ENCODE results near the gene SLC36A1. TPM values are rescaled to one million over a fixed set of nuclear protein-coding genes. Genes with fewer than 3 reads are reported as not detected.
A peak's percentile ranks its signal among the peaks of the same experiment; 100 is the strongest.
"Not testable (repeated sequence)": the region's sequence is repeated elsewhere in the genome, so short reads cannot be mapped to it uniquely, and the experiment has no call there.

SLC36A1 gene
- polyA plus RNA-seq, 2 donors: 2.2 to 2.4 TPM

DNA sequence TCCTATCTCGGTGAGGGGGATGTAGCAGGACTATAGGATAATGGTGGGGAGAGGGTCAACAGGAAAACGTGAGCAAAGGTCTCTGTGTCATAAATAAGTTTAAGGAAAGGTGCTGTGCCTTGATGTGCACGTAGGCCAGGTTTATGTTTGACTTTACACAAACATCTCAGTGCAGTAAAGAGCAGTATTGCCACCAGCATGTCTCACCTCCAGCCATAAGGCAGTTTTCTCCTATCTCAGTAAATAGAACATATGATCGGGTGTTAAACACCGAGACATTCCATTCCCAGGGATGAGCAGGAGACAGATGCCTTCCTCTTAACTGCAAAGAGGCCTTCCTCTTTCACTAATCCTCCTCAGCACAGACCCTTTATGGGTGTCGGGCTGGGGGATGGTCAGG, 21.1 kb upstream of the SLC36A1 start:
- H3K9me3 ChIP-seq (ENCODE audit: control insufficient read depth in 2 of 2, insufficient read depth in 1 of 2, low read depth in 1 of 2, low read length in 1 of 2); H3K27ac ChIP-seq (ENCODE audit: low read depth in 2 of 2, low read length in 1 of 2); H3K27me3 ChIP-seq (ENCODE audit: control insufficient read depth in 1 of 2, insufficient read depth in 2 of 2, low read length in 2 of 2); H3K4me1 ChIP-seq (ENCODE audit: control insufficient read depth in 2 of 2, insufficient read depth in 2 of 2, low read length in 1 of 2); H3K36me3 ChIP-seq (ENCODE audit: control insufficient read depth in 2 of 2, insufficient read depth in 2 of 2, low read length in 1 of 2); H3K4me3 ChIP-seq (ENCODE audit: low read depth in 1 of 2, low read length in 2 of 2): not testable (repeated sequence)
- WGBS, 2 donors: 53 to 65% methylated on average over 6 of the region's 6 CpGs

GRCh38 chr5:151427258-151427657, 20.1 kb upstream of the SLC36A1 start:
- WGBS, 2 donors: 61 to 69% methylated on average over 2 of the region's 2 CpGs
- Histone ChIP-seq H3K27me3 (ENCODE audit: control insufficient read depth in 1 of 2, insufficient read depth in 2 of 2, low read length in 2 of 2) (no peaks in the 10 kb centered on the region), H3K4me3 (ENCODE audit: low read depth in 1 of 2, low read length in 2 of 2) (no peak overlapping the region), H3K9me3 (ENCODE audit: control insufficient read depth in 2 of 2, insufficient read depth in 1 of 2, low read depth in 1 of 2, low read length in 1 of 2) (no peaks in the 10 kb centered on the region), H3K4me1 (ENCODE audit: control insufficient read depth in 2 of 2, insufficient read depth in 2 of 2, low read length in 1 of 2) (no peaks in the 10 kb centered on the region), H3K36me3 (ENCODE audit: control insufficient read depth in 2 of 2, insufficient read depth in 2 of 2, low read length in 1 of 2) (no peaks in the 10 kb centered on the region), H3K27ac (ENCODE audit: low read depth in 2 of 2, low read length in 1 of 2) (no peak overlapping the region)

DNA sequence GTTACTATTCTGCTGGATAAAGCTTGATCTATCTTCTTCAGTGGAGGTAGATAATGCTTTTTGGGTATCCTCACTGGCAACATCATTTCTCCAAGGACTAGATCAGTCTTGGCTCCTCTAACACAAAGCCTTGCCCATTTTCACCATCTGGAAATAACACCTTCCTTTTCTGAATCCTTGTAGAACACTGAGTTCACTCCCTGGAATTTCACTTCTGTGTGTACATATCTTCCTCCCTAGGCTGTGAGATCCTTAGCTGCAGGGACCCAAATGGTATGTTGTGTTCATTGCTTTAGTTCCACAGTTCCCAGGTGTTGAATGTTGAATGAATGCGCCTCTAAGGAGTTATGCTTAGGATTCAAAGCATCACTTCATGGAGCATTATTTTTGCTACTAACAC, 16.7 kb upstream of the SLC36A1 start:
- no peaks in the 10 kb centered on the region for H3K27me3 ChIP-seq (ENCODE audit: control insufficient read depth in 1 of 2, insufficient read depth in 2 of 2, low read length in 2 of 2)
- WGBS, 2 donors: 94 to 95% methylated on average over 1 of the region's 1 CpG
- no peaks in the 10 kb centered on the region for H3K4me1 ChIP-seq (ENCODE audit: control insufficient read depth in 2 of 2, insufficient read depth in 2 of 2, low read length in 1 of 2)
- no peaks in the 10 kb centered on the region for H3K36me3 ChIP-seq (ENCODE audit: control insufficient read depth in 2 of 2, insufficient read depth in 2 of 2, low read length in 1 of 2)
- H3K27ac ChIP-seq (ENCODE audit: low read depth in 2 of 2, low read length in 1 of 2): no peak overlapping the region
- H3K4me3 ChIP-seq (ENCODE audit: low read depth in 1 of 2, low read length in 2 of 2): no peak overlapping the region
- no peaks in the 10 kb centered on the region for H3K9me3 ChIP-seq (ENCODE audit: control insufficient read depth in 2 of 2, insufficient read depth in 1 of 2, low read depth in 1 of 2, low read length in 1 of 2)

GRCh38 chr5:151431666-151432065, 15.7 kb upstream of the SLC36A1 start:
- Histone ChIP-seq H3K9me3 (ENCODE audit: control insufficient read depth in 2 of 2, insufficient read depth in 1 of 2, low read depth in 1 of 2, low read length in 1 of 2) (no peaks in the 10 kb centered on the region), H3K27ac (ENCODE audit: low read depth in 2 of 2, low read length in 1 of 2) (no peak overlapping the region), H3K4me3 (ENCODE audit: low read depth in 1 of 2, low read length in 2 of 2) (no peak overlapping the region), H3K4me1 (ENCODE audit: control insufficient read depth in 2 of 2, insufficient read depth in 2 of 2, low read length in 1 of 2) (no peaks in the 10 kb centered on the region), H3K36me3 (ENCODE audit: control insufficient read depth in 2 of 2, insufficient read depth in 2 of 2, low read length in 1 of 2) (no peaks in the 10 kb centered on the region), H3K27me3 (ENCODE audit: control insufficient read depth in 1 of 2, insufficient read depth in 2 of 2, low read length in 2 of 2) (no peaks in the 10 kb centered on the region)
- WGBS, 2 donors: 73 to 82% methylated on average over 6 of the region's 6 CpGs

DNA sequence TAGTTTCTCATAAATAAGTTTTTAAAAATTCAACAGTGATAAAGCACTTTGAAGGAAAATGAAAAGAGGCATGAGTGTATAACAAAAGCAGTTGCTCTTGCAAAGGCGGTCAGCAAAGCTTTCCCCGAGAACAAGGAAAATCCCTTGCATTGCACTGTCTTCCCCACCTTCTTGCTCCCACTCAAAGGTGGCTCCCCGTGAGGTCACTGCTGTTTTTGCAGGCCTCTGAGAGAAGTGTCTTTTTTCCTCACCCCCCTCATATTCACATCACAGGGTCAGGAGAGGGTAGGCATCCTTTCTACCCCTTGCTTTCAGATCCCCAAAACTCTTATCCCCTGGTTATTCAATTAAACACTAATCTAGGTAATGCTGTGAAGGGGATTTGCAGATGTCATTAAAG, 15.2 kb upstream of the SLC36A1 start:
- 84 to 91% methylated on average over 3 of the region's 3 CpGs for WGBS, 2 donors

GRCh38 chr5:151434570-151435237, 12.7 kb upstream of the SLC36A1 start:
- no peaks in the 10 kb centered on the region for H3K4me1 ChIP-seq (ENCODE audit: control insufficient read depth in 2 of 2, insufficient read depth in 2 of 2, low read length in 1 of 2)
- no peaks in the 10 kb centered on the region for H3K9me3 ChIP-seq (ENCODE audit: control insufficient read depth in 2 of 2, insufficient read depth in 1 of 2, low read depth in 1 of 2, low read length in 1 of 2)
- 91 to 92% methylated on average over 5 of the region's 5 CpGs for WGBS, 2 donors

More for the DNA sequence above, 15.2 kb upstream of the SLC36A1 start:
- Histone ChIP-seq H3K4me3 (ENCODE audit: low read depth in 1 of 2, low read length in 2 of 2) (no peak overlapping the region), H3K27ac (ENCODE audit: low read depth in 2 of 2, low read length in 1 of 2) (no peak overlapping the region), H3K4me1 (ENCODE audit: control insufficient read depth in 2 of 2, insufficient read depth in 2 of 2, low read length in 1 of 2) (no peaks in the 10 kb centered on the region), H3K36me3 (ENCODE audit: control insufficient read depth in 2 of 2, insufficient read depth in 2 of 2, low read length in 1 of 2) (no peaks in the 10 kb centered on the region), H3K27me3 (ENCODE audit: control insufficient read depth in 1 of 2, insufficient read depth in 2 of 2, low read length in 2 of 2) (no peaks in the 10 kb centered on the region), H3K9me3 (ENCODE audit: control insufficient read depth in 2 of 2, insufficient read depth in 1 of 2, low read depth in 1 of 2, low read length in 1 of 2) (no peaks in the 10 kb centered on the region)

DNA sequence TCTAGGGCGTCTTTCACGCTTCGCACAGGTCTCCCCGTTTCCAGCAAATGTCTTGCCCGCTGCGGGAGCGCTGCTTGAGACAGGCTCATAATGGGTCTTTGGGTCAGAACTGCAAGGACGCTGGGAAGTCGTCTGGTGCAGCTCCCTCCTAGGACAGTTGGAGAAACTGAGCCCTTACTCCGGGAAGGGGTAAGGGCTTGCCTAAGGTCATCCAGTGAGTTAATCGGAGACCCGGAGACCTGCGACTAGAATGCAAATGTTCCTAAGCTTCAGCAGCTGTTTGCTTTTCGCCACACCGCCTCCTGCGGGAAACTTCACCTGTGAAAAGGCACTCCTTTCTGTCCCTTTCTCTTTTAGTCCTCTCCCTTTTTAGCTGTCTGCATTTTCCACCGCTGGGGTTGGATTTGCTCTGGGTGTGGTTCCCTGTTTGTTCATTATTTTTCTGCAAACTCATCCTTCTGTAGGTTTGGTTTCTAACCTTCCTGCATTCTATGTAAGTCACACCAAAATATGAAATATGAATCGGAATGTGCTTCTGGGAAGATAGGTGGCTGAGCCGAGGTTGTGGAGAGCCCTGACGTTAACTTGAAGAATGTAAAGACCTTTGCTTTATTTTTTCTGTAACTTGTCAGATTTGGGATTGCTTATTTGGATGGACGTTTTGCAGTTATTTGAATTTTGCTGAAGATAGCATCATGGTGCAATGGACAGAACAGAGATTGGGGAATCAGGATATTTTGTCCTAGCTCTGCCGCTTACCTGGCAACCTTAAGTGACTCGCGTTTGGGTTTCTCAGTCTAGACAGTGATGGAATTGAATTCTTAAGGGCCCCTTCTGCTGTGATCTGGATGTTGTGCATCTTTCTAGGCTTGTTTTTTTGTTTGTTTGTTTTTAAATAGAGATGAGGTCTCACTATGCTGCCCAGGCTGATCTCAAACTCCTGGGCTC, 909 bp downstream of the SLC36A1 start:
- H3K4me1 ChIP-seq (ENCODE audit: control insufficient read depth in 2 of 2, insufficient read depth in 2 of 2, low read length in 1 of 2): no peaks in the 10 kb centered on the region
- H3K9me3 ChIP-seq (ENCODE audit: control insufficient read depth in 2 of 2, insufficient read depth in 1 of 2, low read depth in 1 of 2, low read length in 1 of 2): no peaks in the 10 kb centered on the region
- WGBS, 2 donors: 10 to 12% methylated on average over 24 of the region's 24 CpGs
- H3K27ac ChIP-seq (ENCODE audit: low read depth in 2 of 2, low read length in 1 of 2): peak overlapping the region in 1 of 2 donors; percentile 16
- H3K36me3 ChIP-seq (ENCODE audit: control insufficient read depth in 2 of 2, insufficient read depth in 2 of 2, low read length in 1 of 2): no peaks in the 10 kb centered on the region
- H3K4me3 ChIP-seq (ENCODE audit: low read depth in 1 of 2, low read length in 2 of 2): peak overlapping the region; percentile 68 to 77
- no peaks in the 10 kb centered on the region for H3K27me3 ChIP-seq (ENCODE audit: control insufficient read depth in 1 of 2, insufficient read depth in 2 of 2, low read length in 2 of 2)

More at GRCh38 chr5:151434570-151435237, 12.7 kb upstream of the SLC36A1 start:
- Histone ChIP-seq H3K27me3 (ENCODE audit: control insufficient read depth in 1 of 2, insufficient read depth in 2 of 2, low read length in 2 of 2) (no peaks in the 10 kb centered on the region), H3K27ac (ENCODE audit: low read depth in 2 of 2, low read length in 1 of 2) (no peak overlapping the region), H3K4me3 (ENCODE audit: low read depth in 1 of 2, low read length in 2 of 2) (no peak overlapping the region), H3K36me3 (ENCODE audit: control insufficient read depth in 2 of 2, insufficient read depth in 2 of 2, low read length in 1 of 2) (no peaks in the 10 kb centered on the region)

DNA sequence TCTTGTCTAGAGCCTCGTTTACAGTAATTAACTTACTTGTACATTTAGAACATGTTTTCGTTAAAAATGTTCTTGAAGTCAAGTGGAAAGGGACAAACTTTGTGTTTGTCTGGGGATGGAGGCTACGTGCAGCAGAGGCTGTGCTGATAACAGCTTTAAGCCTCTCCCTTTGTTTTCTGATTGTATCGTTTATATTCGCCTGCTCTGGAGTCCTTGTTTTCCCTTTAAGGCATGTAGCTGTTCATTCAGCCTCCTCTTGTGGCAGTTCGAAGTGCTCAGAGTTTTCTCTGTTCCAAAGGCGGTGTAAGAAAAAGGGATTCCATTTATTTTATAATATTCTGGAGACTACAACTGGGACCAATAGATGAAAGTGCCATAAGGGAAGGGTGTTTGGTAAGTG, 1.9 kb downstream of the SLC36A1 start:
- no peak overlapping the region for H3K4me3 ChIP-seq (ENCODE audit: low read depth in 1 of 2, low read length in 2 of 2)
- 64 to 78% methylated on average over 7 of the region's 7 CpGs for WGBS, 2 donors
- no peaks in the 10 kb centered on the region for H3K4me1 ChIP-seq (ENCODE audit: control insufficient read depth in 2 of 2, insufficient read depth in 2 of 2, low read length in 1 of 2)
- H3K36me3 ChIP-seq (ENCODE audit: control insufficient read depth in 2 of 2, insufficient read depth in 2 of 2, low read length in 1 of 2): no peaks in the 10 kb centered on the region
- H3K27ac ChIP-seq (ENCODE audit: low read depth in 2 of 2, low read length in 1 of 2): no peak overlapping the region
- H3K9me3 ChIP-seq (ENCODE audit: control insufficient read depth in 2 of 2, insufficient read depth in 1 of 2, low read depth in 1 of 2, low read length in 1 of 2): no peaks in the 10 kb centered on the region
- H3K27me3 ChIP-seq (ENCODE audit: control insufficient read depth in 1 of 2, insufficient read depth in 2 of 2, low read length in 2 of 2): no peaks in the 10 kb centered on the region

DNA sequence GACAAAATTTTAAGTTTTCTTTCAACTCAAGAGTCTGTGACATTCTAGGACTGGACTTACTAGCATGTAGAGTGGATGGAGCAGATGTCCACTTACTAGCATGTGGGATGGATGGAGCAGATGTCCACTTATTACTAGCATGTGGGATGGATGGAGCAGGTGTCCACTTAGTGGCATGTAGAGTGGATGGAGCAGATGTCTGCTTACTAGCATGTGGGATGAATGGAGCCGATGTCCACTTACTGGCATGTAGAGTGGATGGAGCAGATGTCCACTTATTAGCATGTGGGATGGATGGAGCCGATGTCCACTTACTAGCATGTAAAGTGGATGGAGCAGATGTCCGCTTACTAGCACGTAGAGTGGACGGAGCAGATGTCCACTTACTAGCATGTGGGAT, 2.4 kb downstream of the SLC36A1 start:
- Histone ChIP-seq H3K36me3 (ENCODE audit: control insufficient read depth in 2 of 2, insufficient read depth in 2 of 2, low read length in 1 of 2) (no peaks in the 10 kb centered on the region), H3K9me3 (ENCODE audit: control insufficient read depth in 2 of 2, insufficient read depth in 1 of 2, low read depth in 1 of 2, low read length in 1 of 2) (no peaks in the 10 kb centered on the region), H3K27ac (ENCODE audit: low read depth in 2 of 2, low read length in 1 of 2) (no peak overlapping the region), H3K4me1 (ENCODE audit: control insufficient read depth in 2 of 2, insufficient read depth in 2 of 2, low read length in 1 of 2) (no peaks in the 10 kb centered on the region), H3K27me3 (ENCODE audit: control insufficient read depth in 1 of 2, insufficient read depth in 2 of 2, low read length in 2 of 2) (no peaks in the 10 kb centered on the region), H3K4me3 (ENCODE audit: low read depth in 1 of 2, low read length in 2 of 2) (no peak overlapping the region)
- WGBS, 2 donors: 98 to 100% methylated on average over 5 of the region's 5 CpGs

Data from esophagus (tissue), 2 donors.